Neural progenitor cell (in vitro differentiated cells): ENCODE results near the gene ACBD6.

Experiments used
- CTCF ChIP-seq: fragments of 200-600 bp; sonication (generic); IDR thresholded peaks from 2 replicates; pipeline ENCODE4 v1.5.1; 2017; ENCODE audit warnings: antibody characterized with exemption, mild to moderate bottlenecking
- EZH2 ChIP-seq: fragments of 200-600 bp; sonication (generic); IDR thresholded peaks from 2 replicates; pipeline ENCODE4 v1.6.1; 2017; ENCODE audit warnings: antibody characterized with exemption, mild to moderate bottlenecking, moderate library complexity

DNA sequence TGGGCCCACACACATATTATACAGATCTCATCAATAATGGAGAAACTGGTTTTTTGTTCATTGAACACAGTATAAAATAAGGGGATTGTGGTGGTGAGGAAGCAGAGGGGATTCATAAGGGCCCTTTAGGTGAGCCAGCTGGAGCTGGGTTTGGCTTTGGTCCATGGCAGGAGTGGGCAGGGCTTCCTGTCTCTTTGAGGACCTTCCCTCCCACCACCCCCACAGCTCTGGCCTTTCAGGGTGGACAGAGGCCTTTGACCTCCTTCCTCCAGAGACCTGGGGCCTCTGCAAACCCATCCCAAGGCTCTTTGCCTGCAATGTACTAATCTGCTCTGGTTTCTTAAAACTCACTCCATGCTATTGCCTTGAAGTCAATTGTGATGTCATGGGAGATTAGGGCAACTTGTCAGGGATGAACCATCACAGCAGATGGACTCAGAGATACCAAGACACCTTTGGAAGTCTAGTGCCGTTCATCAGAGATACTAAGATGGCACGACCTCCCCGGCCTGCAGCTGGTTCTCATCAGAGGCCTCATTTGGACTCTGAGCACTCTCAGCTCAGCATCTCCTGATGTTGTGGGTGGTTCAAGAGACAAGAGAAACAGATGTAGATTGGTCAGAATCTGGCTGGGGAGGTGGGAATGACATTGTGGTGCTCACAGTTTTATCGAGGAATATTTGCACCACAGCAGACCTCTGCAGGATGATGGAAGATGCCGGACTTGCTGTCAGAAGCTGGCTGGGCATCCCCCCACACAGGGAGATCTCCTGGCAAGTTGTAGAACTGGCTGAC lies 234.4 kb downstream of the ACBD6 start:
- TF ChIP-seq CTCF, result no peak
- TF ChIP-seq EZH2, result no peak
